ENCODE data around the gene NFATC1. TPM values are rescaled to one million over a fixed set of nuclear protein-coding genes. Genes with fewer than 3 reads are reported as not detected.

The NFATC1 gene
- polyA plus RNA-seq, 1 donor from 2014 or later = 0.37 TPM

- Histone ChIP-seq H4K20me1 (ENCODE audit: insufficient read depth) (no peaks in the 10 kb centered on the region), H3F3A (ENCODE audit: insufficient read depth, low read length, poor library complexity, severe bottlenecking) (no peaks in the 10 kb centered on the region), H3K9ac (ENCODE audit: low read length) (no peak overlapping the region), H3K36me3 (ENCODE audit: insufficient read depth, low read length) (no peaks in the 10 kb centered on the region), H3K4me2 (ENCODE audit: low read length) (no peak overlapping the region), H3K9me3 (ENCODE audit: low read length) (peaks cover 4% of the 10 kb centered on the region), H3K9me2 (ENCODE audit: insufficient read depth, low read length) (no peaks in the 10 kb centered on the region), H3K27ac (ENCODE audit: low read length) (no peak overlapping the region), H3K27me3 (ENCODE audit: insufficient read depth, low read depth, low read length) (no peaks in the 10 kb centered on the region), H3K4me3 (ENCODE audit: low read length) (no peak overlapping the region), H3K79me2 (replicated peaks; ENCODE audit: insufficient read depth, low read length) (no peaks in the 10 kb centered on the region), H2AFZ (ENCODE audit: low read depth, low read length) (no peak overlapping the region)
- no peak for TF ChIP-seq CTCF (IDR thresholded peaks at IDR 0.05; ENCODE audit: poor library complexity, severe bottlenecking)
- TF ChIP-seq EZH2 (IDR thresholded peaks at IDR 0.05; ENCODE audit: borderline replicate concordance, insufficient read depth, low read length, poor library complexity, severe bottlenecking) = no peak
- TF ChIP-seq MXI1 (conservative IDR thresholded peaks at IDR 0.05; ENCODE audit: poor library complexity, severe bottlenecking) = no peak
- TF ChIP-seq POLR2AphosphoS5 (IDR thresholded peaks at IDR 0.05) = no peak
- no peak for TF ChIP-seq EP300 (conservative IDR thresholded peaks at IDR 0.05; ENCODE audit: poor library complexity, severe bottlenecking)
- TF ChIP-seq SMC3 (conservative IDR thresholded peaks at IDR 0.05; ENCODE audit: poor library complexity) = no peak
- no peak for TF ChIP-seq TAF1 (IDR thresholded peaks at IDR 0.05; ENCODE audit: low read depth)
- TF ChIP-seq REST (IDR thresholded peaks at IDR 0.05; ENCODE audit: borderline replicate concordance) = no peak
- no peak for TF ChIP-seq RAD21 (conservative IDR thresholded peaks at IDR 0.05)
Measured at GRCh38 chr18:79538635-79539034, 142.9 kb downstream of the NFATC1 start.

GRCh38 chr18:79540161-79540903, 144.6 kb downstream of the NFATC1 start:
- Histone ChIP-seq H3K27ac (ENCODE audit: low read length) (no peak overlapping the region), H3K4me2 (ENCODE audit: low read length) (no peak overlapping the region), H3K36me3 (ENCODE audit: insufficient read depth, low read length) (no peaks in the 10 kb centered on the region), H3K9me2 (ENCODE audit: insufficient read depth, low read length) (no peaks in the 10 kb centered on the region), H3K9me3 (ENCODE audit: low read length) (peaks cover 4% of the 10 kb centered on the region), H3F3A (ENCODE audit: insufficient read depth, low read length, poor library complexity, severe bottlenecking) (no peaks in the 10 kb centered on the region), H2AFZ (ENCODE audit: low read depth, low read length) (no peak overlapping the region), H3K9ac (ENCODE audit: low read length) (no peak overlapping the region), H3K27me3 (ENCODE audit: insufficient read depth, low read depth, low read length) (no peaks in the 10 kb centered on the region), H3K79me2 (replicated peaks; ENCODE audit: insufficient read depth, low read length) (no peaks in the 10 kb centered on the region), H4K20me1 (ENCODE audit: insufficient read depth) (no peaks in the 10 kb centered on the region), H3K4me3 (ENCODE audit: low read length) (no peak overlapping the region)
- TF ChIP-seq MXI1 (conservative IDR thresholded peaks at IDR 0.05; ENCODE audit: poor library complexity, severe bottlenecking) (no peak), CTCF (IDR thresholded peaks at IDR 0.05; ENCODE audit: poor library complexity, severe bottlenecking) (no peak), REST (IDR thresholded peaks at IDR 0.05; ENCODE audit: borderline replicate concordance) (no peak), SMC3 (conservative IDR thresholded peaks at IDR 0.05; ENCODE audit: poor library complexity) (no peak), POLR2AphosphoS5 (IDR thresholded peaks at IDR 0.05) (no peak), TAF1 (IDR thresholded peaks at IDR 0.05; ENCODE audit: low read depth) (no peak), EZH2 (IDR thresholded peaks at IDR 0.05; ENCODE audit: borderline replicate concordance, insufficient read depth, low read length, poor library complexity, severe bottlenecking) (no peak), EP300 (conservative IDR thresholded peaks at IDR 0.05; ENCODE audit: poor library complexity, severe bottlenecking) (no peak), RAD21 (conservative IDR thresholded peaks at IDR 0.05) (no peak)
